HG02870 (cell line): ENCODE data around the gene PCBP3.

Source experiments
- ATAC-seq: cut with Tn5 transposase; IDR thresholded peaks from one replicate; pipeline ENCODE4 v1.9.1; 2021; ENCODE audit warnings: mild to moderate bottlenecking, moderate library complexity; ENCODE audit not compliant: unreplicated experiment

PCBP3 gene

DNA sequence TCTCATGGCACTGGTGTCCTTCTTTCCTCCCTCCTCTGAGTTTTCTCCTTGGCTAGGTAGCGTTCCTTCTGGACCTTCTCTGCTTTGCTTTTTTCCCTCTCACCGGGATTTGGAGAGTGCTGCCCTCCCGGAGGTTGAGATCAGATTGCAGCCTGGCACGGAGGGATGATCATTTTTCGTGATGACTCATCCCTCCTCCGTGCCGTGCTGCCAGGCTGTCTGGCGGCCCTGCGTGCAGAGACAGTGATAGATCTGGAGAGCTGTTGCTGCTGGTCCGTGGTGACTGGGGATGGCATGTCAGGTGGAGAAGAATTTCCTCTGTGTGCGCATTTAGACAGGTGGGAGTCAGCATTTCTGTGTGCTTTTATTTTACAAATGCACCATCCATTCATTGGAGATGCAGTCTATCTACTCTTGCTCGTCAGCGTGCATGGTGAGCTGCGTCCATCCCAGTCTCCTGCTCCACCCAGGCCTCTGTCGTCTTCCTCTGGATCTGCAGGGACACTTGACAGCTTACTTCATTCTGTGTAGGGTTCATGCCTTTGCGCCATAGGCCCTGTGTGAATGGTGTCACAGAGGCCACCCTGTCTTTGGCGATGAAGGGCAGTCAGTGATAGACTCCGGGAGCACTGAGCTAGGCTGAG is 104.4 kb downstream of the PCBP3 start:
- ATAC-seq = no peak

DNA sequence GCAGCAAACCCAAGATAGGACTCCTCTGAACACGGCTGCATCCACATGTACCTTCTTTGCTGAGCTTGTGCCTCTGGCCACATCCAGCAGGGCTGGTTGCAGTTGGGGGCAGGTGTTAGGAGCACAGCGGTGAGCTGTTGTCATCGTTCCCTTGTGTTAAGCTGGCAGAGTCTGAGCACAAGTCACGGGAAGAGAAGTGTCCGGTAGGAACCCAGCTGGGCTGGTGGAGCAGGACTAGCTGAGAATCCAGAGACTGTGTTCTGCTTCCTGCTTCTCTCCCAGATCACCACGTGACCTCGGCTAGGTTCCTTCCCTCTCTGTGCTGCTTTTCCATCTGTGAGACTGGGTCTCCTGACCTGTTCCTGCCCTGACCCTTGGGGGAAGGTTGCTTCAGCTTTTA is 105.1 kb downstream of the PCBP3 start:
- no peak for ATAC-seq

DNA sequence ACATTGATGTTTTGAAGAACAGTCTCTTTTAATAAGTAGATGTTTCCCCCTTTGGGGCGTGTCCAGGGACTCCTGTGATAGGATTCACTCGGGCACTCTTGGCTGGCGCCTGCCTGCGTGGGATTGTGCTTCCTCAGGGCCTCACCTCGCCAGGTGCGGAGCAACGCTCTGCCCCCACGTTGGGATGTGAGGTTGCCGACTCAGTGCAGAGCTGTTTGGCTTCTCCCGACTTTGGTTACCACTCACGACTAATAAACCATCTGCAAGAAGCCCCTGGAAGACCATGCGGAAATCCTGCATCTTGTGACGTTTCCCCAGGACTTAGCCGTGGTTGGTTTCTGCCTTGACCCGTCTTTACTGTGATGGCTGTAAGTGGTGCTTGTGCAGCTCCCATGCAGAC is 106.4 kb downstream of the PCBP3 start:
- ATAC-seq = no peak

DNA sequence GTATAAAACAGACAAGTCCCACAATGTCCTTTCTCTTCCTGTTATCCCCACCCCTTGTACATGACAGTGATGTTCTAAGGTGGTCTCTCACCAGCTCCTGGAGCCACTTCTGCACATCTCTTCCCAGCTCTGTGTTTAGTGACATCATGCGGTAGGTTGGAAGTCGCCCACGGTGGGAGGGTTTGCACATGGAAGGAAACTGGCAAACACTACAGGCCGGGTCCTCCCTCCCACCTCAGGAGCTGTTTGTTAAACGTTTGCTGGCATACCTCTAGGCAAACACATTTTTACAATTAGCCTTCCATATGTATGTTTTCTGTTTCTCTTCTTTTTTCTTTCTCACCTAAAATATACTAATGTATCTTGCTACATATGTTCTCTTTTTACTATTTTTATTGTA is 107.4 kb downstream of the PCBP3 start:
- no peak for ATAC-seq

DNA sequence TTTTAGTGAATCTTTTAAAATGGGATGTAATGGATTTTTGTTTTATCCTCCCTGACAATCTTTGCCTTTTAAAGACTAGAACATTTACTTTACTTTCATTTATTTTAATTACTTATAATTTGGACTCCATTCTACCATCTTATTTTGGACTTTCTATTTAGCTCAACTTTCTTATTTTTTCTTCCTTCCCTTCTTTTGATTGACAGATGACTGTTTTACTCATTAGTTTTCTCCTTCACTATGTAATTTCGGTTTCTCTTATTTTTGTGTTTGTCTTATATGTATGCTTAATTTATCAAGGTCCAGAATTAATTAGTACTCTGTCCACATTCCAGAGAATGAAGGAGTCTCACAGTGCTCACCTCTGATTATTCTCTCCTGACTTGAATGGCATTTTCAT is 109.9 kb downstream of the PCBP3 start:
- no peak for ATAC-seq

DNA sequence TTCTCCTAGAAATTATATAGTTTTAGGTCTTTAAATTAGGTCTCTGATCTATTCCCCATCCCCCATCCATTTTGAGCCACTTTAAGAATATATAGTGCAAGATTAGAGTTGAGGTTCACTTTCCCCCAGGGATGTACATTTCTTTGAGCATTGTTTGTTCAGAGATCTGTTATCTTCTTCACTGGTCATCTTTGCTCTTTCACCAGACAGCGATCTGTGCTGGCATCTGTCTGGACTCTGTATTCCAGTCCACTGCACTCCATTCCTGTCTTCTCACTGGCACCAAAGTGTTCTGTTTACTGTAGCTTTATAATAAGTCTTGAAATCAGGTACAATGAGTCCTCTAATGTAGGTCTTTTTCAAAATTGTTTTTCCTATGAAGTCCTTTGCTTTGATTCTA is 112.5 kb downstream of the PCBP3 start:
- ATAC-seq = no peak

DNA sequence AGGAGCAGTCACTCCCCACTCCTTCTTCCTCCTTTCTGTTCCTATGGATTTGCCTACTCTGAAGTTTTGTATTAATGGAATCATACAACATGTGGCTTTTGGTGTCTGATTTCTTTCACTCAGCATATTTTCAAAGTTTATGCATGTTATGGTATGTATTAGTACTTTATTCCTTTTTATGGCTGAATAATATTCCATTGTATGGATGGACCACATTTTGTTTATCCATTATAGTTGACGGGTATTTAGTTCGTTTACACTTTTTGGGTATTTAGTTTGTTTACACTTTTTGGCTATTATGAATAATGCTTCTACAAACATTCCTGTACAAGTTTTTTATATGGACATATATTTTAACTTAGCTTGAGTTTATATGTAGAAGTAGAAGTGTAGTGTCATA is 113.1 kb downstream of the PCBP3 start:
- no peak for ATAC-seq

DNA sequence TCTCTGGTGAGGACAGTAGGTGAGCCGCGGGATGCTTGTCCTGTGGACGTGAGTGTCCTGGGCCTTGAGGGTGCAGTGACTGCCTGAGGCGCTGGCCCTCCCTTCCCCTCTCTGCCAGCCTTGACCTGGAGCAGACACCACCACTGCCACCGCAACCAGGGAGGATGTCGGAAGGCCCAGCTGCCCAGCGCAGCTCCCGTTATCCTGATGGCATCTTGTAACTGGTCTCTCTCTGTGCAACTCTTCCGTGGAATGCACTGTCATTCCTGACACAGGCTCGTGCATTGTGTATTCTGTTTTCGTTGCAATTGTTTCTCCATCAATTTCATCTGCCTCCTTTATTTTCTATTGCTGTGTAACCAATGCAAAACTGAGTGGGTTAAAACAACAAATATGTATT is 118.2 kb downstream of the PCBP3 start:
- ATAC-seq = no peak

DNA sequence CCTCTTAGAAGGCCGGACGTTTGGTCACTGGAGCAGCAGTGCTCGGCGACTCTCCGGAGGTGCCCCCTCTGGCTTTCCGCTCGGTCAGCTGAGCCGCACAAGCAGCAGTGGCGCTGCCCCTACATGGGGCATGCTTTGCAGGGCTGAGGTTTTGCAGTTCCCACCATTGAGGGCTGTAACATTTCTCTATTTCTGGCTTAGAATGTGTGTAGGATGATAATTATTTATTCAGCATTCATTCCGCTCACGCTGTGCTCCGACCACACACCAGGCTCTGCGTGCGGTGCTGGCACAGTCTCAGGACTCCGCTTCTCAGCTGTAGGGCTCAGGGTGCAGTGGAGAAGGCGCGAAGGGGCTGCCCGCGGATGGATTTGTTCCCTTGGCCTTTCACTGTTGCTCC is 119.5 kb downstream of the PCBP3 start:
- no peak for ATAC-seq

DNA sequence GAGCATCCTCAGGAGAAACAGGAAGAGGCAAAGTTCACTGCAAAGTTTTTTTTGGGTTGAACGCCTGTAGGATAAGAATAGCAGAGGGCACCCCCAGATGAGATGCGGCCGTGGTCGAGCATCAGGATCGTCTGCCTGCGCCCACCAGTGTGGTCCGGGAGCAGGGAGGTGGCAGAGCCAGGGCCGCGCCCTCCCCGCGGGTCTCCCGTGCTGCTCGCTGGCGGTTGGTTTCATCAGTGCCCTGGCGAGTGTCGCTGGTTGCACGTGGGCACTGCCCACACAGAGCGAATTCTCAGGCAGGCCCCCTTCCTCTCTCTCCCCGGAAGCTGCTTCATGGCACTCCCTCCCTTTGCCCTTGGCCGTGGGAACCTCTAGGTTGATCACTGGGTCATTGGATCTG is 120.0 kb downstream of the PCBP3 start:
- ATAC-seq = no peak

DNA sequence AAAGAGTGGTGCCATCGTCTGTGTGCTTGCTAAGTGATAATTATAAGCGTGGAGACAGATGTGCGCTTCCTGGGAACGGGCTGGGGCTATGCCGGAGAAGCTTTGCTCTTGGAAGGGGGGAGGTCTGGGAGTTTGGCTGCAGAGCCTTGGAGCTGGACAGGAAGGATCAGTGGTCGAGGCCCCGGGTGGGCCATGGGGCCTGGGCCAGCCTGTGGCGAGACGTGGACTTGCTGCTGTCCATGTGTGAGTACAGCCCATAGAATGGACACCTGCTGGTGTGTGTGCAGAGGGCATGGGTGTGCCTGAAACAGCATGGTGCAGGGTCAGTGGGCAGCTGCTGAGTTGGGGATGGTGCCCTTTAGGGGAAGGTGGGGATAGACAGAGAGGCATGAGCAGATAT is 121.3 kb downstream of the PCBP3 start:
- no peak for ATAC-seq

DNA sequence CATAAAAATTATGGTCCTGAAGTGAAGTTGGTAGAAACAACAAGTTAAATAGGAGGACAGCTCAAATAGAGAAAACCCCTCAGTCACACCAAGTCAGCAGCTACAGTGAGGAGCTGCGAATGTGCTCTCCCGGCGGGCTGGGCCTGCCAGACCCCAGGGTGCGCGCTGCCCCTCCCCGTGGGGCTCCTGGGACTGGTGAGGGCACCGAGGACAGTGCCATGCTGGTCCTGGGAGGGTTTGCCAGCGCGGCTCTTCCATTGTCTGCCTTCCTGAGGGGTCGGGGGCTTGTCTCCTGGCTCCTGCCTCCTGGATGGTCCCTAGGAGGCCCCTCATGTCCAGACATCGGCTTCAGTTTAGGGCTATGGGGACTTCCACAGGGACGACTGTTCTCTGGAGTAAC is 121.8 kb downstream of the PCBP3 start:
- no peak for ATAC-seq

DNA sequence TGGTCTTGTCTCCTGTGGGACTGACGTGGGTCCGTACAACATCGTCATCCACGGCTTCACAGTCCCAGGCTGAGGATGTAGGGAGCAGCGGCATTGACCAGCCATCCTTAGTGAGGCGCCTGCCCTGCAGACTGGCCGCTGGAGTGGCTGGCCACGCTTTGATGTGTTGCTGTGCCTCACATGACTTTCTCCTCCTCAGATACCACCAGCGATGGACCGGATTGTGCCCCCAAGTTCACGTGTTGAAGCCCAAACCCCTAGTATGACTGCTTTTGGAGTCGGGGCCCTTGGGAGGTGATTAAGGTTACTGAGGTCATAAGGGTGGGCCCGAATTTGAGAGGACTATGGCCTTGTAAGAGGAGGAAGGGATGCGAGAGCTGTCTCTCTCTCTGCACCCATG is 122.5 kb downstream of the PCBP3 start:
- no peak for ATAC-seq

DNA sequence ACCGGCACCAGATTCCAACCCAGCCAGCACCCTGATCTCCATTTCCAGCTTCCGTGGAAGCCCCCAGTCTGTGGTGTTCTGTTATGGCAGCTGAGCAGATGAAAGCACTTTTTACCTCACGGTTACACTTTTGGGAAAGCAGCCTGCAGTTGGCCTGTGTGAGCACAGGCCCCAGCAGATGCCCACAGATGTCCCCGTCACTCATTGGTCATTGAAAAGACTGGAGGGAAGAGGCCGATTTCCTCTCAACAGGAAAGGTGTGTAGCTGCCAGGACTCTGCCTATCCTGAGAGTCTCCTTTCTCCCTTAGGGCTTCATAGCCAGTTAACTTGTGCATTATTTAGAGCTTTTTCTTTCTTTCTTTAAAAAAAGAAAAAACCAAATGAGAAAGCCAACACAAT is 123.0 kb downstream of the PCBP3 start:
- no peak for ATAC-seq

DNA sequence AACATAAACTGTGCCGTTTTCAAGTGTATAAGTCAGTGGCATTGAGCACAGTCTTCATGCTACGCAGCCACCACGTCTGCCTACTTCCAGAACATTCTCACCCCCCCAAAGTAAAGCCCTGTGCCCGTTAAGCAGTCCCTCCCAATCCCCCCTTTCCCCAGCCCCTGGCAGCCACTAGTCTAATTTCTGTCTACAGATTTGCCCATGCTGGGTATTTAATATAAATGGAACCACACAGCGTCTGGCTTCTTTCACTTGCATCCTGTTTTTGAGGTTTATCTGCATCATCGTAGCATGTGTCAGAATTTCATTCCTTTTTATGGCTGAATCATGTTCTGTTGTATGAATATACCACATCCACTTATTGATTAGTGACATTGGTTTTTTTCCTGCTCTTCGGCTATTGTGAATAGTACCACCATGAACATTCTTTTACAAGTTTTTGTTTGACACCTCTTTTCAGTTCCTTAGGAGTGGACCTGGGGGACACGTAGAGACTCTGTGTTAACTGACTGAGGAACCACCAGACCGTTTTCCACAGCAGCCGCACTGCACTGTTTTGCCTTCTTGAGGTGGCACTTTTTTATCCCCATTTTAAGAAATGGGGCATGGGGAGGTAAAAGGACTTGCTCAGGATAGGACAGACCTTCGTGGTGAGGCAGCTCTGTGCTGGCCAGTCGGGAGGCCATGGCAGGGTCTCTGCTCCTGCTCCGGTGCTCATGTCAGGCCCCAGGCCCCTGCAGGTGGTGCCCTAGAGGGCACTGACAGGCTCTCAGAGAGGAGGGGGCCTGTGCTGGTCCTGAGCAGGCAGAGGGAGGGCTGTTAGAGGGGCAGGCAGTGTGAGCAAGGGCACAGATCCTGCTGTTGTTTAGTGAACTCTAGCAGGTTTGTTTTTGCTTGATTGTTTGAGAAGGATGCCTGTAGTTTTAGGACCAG is 123.8 kb downstream of the PCBP3 start:
- ATAC-seq = no peak

DNA sequence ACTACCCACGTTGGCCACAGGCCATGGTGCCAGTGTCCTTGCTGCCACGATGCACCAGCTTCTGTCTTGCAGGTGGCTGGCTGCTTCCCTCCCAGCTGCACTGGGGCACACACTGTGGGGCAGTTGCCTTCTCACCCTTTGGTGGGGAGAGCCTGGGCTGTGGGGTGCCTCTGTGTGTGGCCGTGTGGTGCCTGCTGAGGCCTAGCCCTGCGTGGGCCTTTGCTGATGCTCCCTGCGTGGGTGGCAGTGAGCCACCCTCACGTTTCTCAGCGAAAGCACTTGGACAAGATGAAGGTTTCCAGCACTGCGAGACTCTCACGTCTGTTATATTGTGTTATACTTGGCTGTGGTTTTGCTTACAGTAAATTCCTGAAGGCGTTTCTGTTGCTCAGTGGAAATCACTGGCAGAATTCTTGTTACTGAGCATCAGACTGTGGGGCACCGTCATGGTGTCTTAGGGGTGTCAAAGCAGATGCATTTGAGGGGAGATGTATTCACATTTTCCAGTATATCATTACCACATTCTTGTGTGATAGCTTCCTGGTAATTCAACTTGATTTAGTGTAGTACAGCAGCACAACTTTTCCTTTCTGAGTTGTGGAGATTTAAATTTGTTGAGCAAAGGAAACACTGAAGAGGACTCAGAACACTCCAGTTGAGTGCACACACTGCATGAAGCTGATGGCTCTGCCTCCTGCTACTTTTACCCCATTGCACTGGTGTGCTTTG is 124.7 kb downstream of the PCBP3 start:
- ATAC-seq = no peak

DNA sequence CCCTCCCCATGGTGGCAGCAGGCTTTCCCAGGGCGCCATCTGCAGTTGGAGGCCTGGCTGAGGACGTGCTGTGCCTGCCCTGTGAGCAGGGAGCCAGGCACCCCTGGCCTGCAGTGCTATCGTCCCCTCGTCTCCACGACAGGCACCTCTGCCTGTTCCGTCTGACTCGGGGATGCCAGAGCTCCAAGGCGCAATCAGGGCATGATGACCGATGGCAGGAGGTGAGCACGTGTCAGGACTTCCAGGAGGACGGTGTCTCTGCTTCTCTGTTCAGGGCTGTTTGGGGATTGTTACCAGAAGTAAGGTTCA is 125.2 kb downstream of the PCBP3 start:
- no peak for ATAC-seq

DNA sequence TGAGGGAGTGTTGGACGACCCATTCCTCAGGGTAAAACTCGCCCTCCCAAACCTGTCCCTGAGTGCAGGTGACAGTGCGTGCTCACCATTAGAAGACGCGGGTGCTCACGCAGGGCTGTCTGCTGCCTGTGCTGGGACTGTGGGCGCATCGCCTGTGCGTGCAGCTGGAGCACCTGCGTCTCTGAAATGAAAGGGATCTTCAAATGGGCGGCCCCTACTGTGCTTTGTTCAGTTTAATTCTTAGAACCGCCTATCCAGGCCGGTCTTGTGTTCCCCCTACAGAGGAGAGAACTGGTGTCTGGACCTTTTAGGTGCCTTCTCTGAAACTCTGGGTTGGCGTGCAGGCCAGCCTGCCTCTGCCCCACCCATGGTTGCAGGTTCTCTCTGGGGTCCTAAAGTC is 125.8 kb downstream of the PCBP3 start:
- ATAC-seq = no peak

DNA sequence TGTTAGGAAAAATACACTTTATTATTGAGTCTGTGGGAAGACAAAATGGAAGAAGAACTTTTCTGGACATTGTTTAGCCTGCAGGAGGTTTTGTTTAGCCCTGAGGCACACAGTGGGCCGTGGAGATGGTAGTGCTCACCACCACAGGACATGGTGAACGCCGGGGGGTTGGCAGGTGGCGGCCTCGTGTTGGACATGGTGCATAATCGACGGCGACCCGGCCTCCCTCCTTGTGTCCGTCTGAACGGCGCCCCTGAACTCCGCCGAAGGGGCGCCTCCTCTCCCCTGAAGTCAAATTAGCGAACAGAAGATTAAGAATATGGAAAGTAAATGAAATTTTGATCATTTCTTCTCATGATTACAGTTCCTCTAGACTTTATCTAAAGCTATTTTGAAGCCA is 126.4 kb downstream of the PCBP3 start:
- no peak for ATAC-seq

DNA sequence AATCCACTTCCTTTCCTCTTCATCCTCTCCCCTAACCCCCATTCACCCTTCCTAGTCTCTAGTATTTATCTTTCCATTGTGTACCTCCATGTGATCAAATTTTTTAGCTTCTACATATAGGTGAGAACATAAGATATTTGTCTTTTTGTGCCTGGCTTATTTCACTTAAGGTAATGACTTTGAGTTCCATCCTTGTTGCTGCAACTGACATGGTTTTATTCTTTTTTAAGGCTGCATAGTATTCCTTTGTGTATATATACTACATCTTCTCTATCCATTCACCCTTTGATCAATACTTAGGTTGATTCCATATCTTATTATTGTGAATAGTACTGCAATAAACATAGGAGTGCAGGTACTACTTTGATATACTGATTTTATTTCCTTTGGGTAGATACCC is 128.7 kb downstream of the PCBP3 start:
- ATAC-seq = no peak

DNA sequence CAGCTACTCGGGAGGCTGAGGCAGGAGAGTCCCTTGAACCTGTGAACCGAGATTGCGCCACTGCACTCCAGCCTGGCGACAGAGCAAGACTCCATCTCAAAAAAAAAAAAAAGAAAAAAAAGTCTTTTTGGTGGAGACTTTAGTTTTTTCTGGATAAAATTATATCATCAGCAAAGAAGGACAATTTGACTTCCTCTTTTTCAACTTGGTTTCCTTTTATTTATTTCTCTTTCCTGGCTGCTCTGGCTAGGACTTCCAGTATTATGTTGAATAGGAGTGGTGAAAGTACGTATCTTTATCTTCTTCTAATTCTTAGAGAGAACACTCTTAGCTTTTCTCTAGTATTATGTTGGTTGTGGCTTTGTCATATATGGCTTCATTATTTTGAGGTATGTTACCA is 130.8 kb downstream of the PCBP3 start:
- ATAC-seq = no peak

DNA sequence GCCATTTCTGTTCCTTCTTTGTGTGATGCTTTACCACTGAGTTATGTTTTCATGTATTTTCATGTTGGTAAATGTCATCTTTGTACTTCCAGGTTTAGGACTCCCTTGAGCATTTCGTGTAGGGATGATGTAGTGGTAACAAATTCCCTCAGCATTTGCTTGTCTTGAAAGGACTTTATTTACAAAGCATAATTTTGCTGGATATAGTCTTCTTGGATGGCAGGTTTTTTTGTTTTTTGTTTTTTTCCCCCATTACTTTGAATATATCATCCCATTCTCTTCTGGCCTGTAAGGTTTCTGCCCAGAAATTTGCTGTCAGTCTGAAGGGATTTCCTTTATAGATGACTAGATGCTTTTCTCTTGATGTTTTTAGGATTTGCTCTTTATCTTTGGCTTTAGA is 133.4 kb downstream of the PCBP3 start:
- no peak for ATAC-seq
